WTC11 (cell line): ENCODE measurements around the gene PRR7. TPM values are rescaled to one million over a fixed set of nuclear protein-coding genes. Genes with fewer than 3 reads are reported as not detected.
A peak's percentile ranks its signal among the peaks of the same experiment; 100 is the strongest.

Experiments
- ATF1 ChIP-seq: sonication (generic); formaldehyde crosslinking; IDR thresholded peaks from 2 replicates; pipeline ENCODE4 v1.8.1; 2023; ENCODE audit warnings: mild to moderate bottlenecking, moderate library complexity, missing genetic modification reagents
- CBFB ChIP-seq: sonication (generic); formaldehyde crosslinking; IDR thresholded peaks from 2 replicates; pipeline ENCODE4 v1.8.1; 2022; ENCODE audit warnings: mild to moderate bottlenecking, low read depth, missing genetic modification reagents
- CDX4 ChIP-seq: fragments of 250-450 bp; sonication (Bioruptor Pico); IDR thresholded peaks from 2 replicates; pipeline ENCODE4 v1.9.0; 2021; ENCODE audit warnings: moderate library complexity, mild to moderate bottlenecking, inconsistent platforms, borderline replicate concordance
- CREB1 ChIP-seq: sonication (generic); formaldehyde crosslinking; IDR thresholded peaks from 2 replicates; pipeline ENCODE4 v1.8.0; 2023; ENCODE audit warnings: mild to moderate bottlenecking, missing genetic modification reagents
- CTCF ChIP-seq: fragments of 200-600 bp; IDR thresholded peaks from 2 replicates; pipeline ENCODE4 v1.8.0; 2022; ENCODE audit warnings: antibody characterized with exemption
- E2F4 ChIP-seq: sonication (generic); formaldehyde crosslinking; IDR thresholded peaks from 2 replicates; pipeline ENCODE4 v1.8.1; 2022; ENCODE audit warnings: low read depth, mild to moderate bottlenecking, moderate library complexity, missing genetic modification reagents, borderline replicate concordance
- E2F5 ChIP-seq: sonication (generic); formaldehyde crosslinking; IDR thresholded peaks from 2 replicates; pipeline ENCODE4 v1.8.1; 2022; ENCODE audit warnings: mild to moderate bottlenecking, moderate library complexity, missing genetic modification reagents
- ERG ChIP-seq: fragments of 250-450 bp; sonication (Bioruptor Pico); IDR thresholded peaks from 2 replicates; pipeline ENCODE4 v1.8.0; 2021; ENCODE audit warnings: mild to moderate bottlenecking
- IRF2 ChIP-seq: sonication (generic); formaldehyde crosslinking; IDR thresholded peaks from 2 replicates; pipeline ENCODE4 v1.8.0; 2022; ENCODE audit warnings: low read depth, missing genetic modification reagents, borderline replicate concordance
- MLX ChIP-seq: sonication (generic); formaldehyde crosslinking; IDR thresholded peaks from 2 replicates; pipeline ENCODE4 v1.8.1; 2023; ENCODE audit warnings: mild to moderate bottlenecking, missing genetic modification reagents, moderate library complexity
- NFATC4 ChIP-seq: fragments of 250-450 bp; sonication (Bioruptor Pico); IDR thresholded peaks from 2 replicates; pipeline ENCODE4 v1.9.0; 2021; ENCODE audit warnings: mild to moderate bottlenecking
- PREB ChIP-seq: sonication (generic); formaldehyde crosslinking; IDR thresholded peaks from 2 replicates; pipeline ENCODE4 v1.8.1; 2022; ENCODE audit warnings: mild to moderate bottlenecking, missing genetic modification reagents, moderate library complexity, borderline replicate concordance
- RELA ChIP-seq: sonication (generic); formaldehyde crosslinking; IDR thresholded peaks from 2 replicates; pipeline ENCODE4 v1.8.1; 2022; ENCODE audit warnings: missing genetic modification reagents, mild to moderate bottlenecking, borderline replicate concordance
- SOX15 ChIP-seq: fragments of 250-450 bp; sonication (Bioruptor Pico); IDR thresholded peaks from 2 replicates; pipeline ENCODE4 v1.9.0; 2021; ENCODE audit warnings: mild to moderate bottlenecking
- SP1 ChIP-seq: sonication (generic); formaldehyde crosslinking; conservative IDR thresholded peaks from 2 replicates; pipeline ENCODE4 v1.8.1; 2022; ENCODE audit warnings: missing genetic modification reagents
- TCF7 ChIP-seq: sonication (generic); formaldehyde crosslinking; IDR thresholded peaks from 2 replicates; pipeline ENCODE4 v1.8.0; 2022; ENCODE audit warnings: mild to moderate bottlenecking, low read depth, missing genetic modification reagents, moderate library complexity
- ZBTB43 ChIP-seq: sonication (generic); formaldehyde crosslinking; IDR thresholded peaks from 2 replicates; pipeline ENCODE4 v1.8.1; 2023; ENCODE audit warnings: mild to moderate bottlenecking, missing genetic modification reagents
- ZNF121 ChIP-seq: sonication (generic); formaldehyde crosslinking; IDR thresholded peaks from 2 replicates; pipeline ENCODE4 v1.8.0; 2023; ENCODE audit warnings: missing genetic modification reagents
- ZNF138 ChIP-seq: sonication (generic); formaldehyde crosslinking; conservative IDR thresholded peaks from 2 replicates; pipeline ENCODE4 v1.8.1; 2022; ENCODE audit warnings: mild to moderate bottlenecking, moderate library complexity, missing genetic modification reagents
- ZNF232 ChIP-seq: sonication (generic); formaldehyde crosslinking; IDR thresholded peaks from 2 replicates; pipeline ENCODE4 v1.8.0; 2022; ENCODE audit warnings: mild to moderate bottlenecking, missing genetic modification reagents
- ZNF317 ChIP-seq: sonication (generic); formaldehyde crosslinking; IDR thresholded peaks from 2 replicates; pipeline ENCODE4 v1.8.1; 2023; ENCODE audit warnings: low read depth, mild to moderate bottlenecking, moderate library complexity, missing genetic modification reagents, borderline replicate concordance
- ZNF396 ChIP-seq: fragments of 250-450 bp; sonication (Bioruptor Pico); IDR thresholded peaks from 2 replicates; pipeline ENCODE4 v1.8.0; 2021; ENCODE audit warnings: mild to moderate bottlenecking, moderate library complexity, borderline replicate concordance
- ZNF416 ChIP-seq: fragments of 250-450 bp; sonication (Bioruptor Pico); IDR thresholded peaks from 2 replicates; pipeline ENCODE4 v1.9.0; 2021; ENCODE audit warnings: mild to moderate bottlenecking, inconsistent platforms
- ZNF532 ChIP-seq: fragments of 250-450 bp; sonication (Bioruptor Pico); IDR thresholded peaks from 2 replicates; pipeline ENCODE4 v1.9.0; 2021; ENCODE audit warnings: mild to moderate bottlenecking, borderline replicate concordance
- ZNF671 ChIP-seq: fragments of 250-450 bp; sonication (Bioruptor Pico); IDR thresholded peaks from 2 replicates; pipeline ENCODE4 v1.8.0; 2021; ENCODE audit warnings: mild to moderate bottlenecking
- total RNA-seq: library from RNA; stranded (reverse); gene quantifications from 3 replicates; pipeline ENCODE4 v1.2.3, GENCODE V29; 2021

PRR7 gene
- total RNA-seq, 1 experiment from 2014 or later: 13.1 TPM

- TF ChIP-seq ZNF532 (CRISPR knock-in tag) (no peak), ZNF671 (CRISPR knock-in tag) (peak; percentile 76), SOX15 (CRISPR knock-in tag) (no peak), NFATC4 (CRISPR knock-in tag) (peak; percentile 84), MLX (CRISPR knock-in tag) (peak; percentile 86; the same call in 1 of the 2 replicates), RELA (peak; percentile 85), PREB (CRISPR knock-in tag) (0 out of 2 replicates have a peak, but pooled peaks have one; percentile 72), TCF7 (CRISPR knock-in tag) (peak; percentile 63; the same call in 1 of the 2 replicates), ZBTB43 (0 out of 2 replicates have a peak, but pooled peaks have one; percentile 46), ATF1 (peak; percentile 39; the same call in 1 of the 2 replicates), CTCF (peak; percentile 43), CDX4 (CRISPR knock-in tag) (no peak), ZNF317 (peak; percentile 15; the same call in 1 of the 2 replicates), ZNF396 (no peak), ZNF416 (peak; percentile 96), CREB1 (CRISPR knock-in tag) (no peak), IRF2 (no peak), E2F4 (0 out of 2 replicates have a peak, but pooled peaks have one; percentile 33), E2F5 (CRISPR knock-in tag) (peak; percentile 92), CBFB (peak; percentile 64; the same call in 1 of the 2 replicates), SP1 (CRISPR knock-in tag) (peak; percentile 92), ERG (CRISPR knock-in tag) (peak; percentile 88), ZNF138 (CRISPR knock-in tag) (0 out of 2 replicates have a peak, but pooled peaks have one; percentile 74), ZNF232 (CRISPR knock-in tag) (peak; percentile 96), ZNF121 (CRISPR knock-in tag) (no peak)
- TF ChIP-seq, all 79 proteins: peak for 38
These were observed 8.5 kb downstream of the PRR7 start (continued) for GRCh38 chr5:177455036-177455660.
